GM21447 (cell line): ENCODE measurements around the gene GALE.
"Not testable (repeated sequence)": the region's sequence is repeated elsewhere in the genome, so short reads cannot be mapped to it uniquely, and the experiment has no call there.

Experiments
- ATAC-seq: cut with Tn5 transposase; IDR thresholded peaks from one replicate; pipeline ENCODE4 v1.9.1; 2021; ENCODE audit not compliant: unreplicated experiment

Gene GALE

GRCh38 chr1:23810818-23811540, 10.4 kb upstream of the GALE start:
- no peak for ATAC-seq

GRCh38 chr1:23809751-23810171, 9.2 kb upstream of the GALE start:
- peak; percentile 62 for ATAC-seq

GRCh38 chr1:23807453-23807852, 6.9 kb upstream of the GALE start:
- ATAC-seq = no peak

GRCh38 chr1:23806280-23806679, 5.7 kb upstream of the GALE start:
- no peak for ATAC-seq

GRCh38 chr1:23805025-23805424, 4.5 kb upstream of the GALE start:
- no peak for ATAC-seq

- no peak for ATAC-seq
These were observed 3.8 kb upstream of the GALE start for GRCh38 chr1:23804183-23804835.

GRCh38 chr1:23803674-23804073, 3.1 kb upstream of the GALE start:
- ATAC-seq = no peak

- ATAC-seq = not testable (repeated sequence)
These were observed 2.3 kb upstream of the GALE start for GRCh38 chr1:23802809-23803342.

- no peak for ATAC-seq
These were observed 1.3 kb upstream of the GALE start for GRCh38 chr1:23801876-23802275.

- no peak for ATAC-seq
These were observed 789 bp upstream of the GALE start for GRCh38 chr1:23801338-23801748.

- peak; percentile 13 for ATAC-seq
These were observed 769 bp downstream of the GALE start for GRCh38 chr1:23799570-23800399.

GRCh38 chr1:23799255-23799569, 1.3 kb downstream of the GALE start:
- ATAC-seq = no peak

GRCh38 chr1:23798662-23799142, 1.9 kb downstream of the GALE start:
- ATAC-seq = no peak

GRCh38 chr1:23797478-23798448, 2.8 kb downstream of the GALE start:
- no peak for ATAC-seq

- ATAC-seq = no peak
These were observed 3.9 kb downstream of the GALE start for GRCh38 chr1:23796466-23797271.

GRCh38 chr1:23795676-23796465, 4.7 kb downstream of the GALE start:
- no peak for ATAC-seq

GRCh38 chr1:23794732-23795182, 5.8 kb downstream of the GALE start:
- not testable (repeated sequence) for ATAC-seq

GRCh38 chr1:23793861-23794731, 6.5 kb downstream of the GALE start:
- ATAC-seq = no peak
